ENCODE data around the gene KLK2.

DNA sequence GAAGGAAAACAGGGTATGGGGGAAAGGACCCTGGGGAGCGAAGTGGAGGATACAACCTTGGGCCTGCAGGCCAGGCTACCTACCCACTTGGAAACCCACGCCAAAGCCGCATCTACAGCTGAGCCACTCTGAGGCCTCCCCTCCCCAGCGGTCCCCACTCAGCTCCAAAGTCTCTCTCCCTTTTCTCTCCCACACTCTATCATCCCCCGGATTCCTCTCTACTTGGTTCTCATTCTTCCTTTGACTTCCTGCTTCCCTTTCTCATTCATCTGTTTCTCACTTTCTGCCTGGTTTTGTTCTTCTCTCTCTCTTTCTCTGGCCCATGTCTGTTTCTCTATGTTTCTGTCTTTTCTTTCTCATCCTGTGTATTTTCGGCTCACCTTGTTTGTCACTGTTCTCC lies 15.9 kb upstream of the KLK2 start:
- no peak for TF ChIP-seq POLR2A (IDR thresholded peaks at IDR 0.05; ENCODE audit: low read depth, low read length)
- TF ChIP-seq, protein P1, sequence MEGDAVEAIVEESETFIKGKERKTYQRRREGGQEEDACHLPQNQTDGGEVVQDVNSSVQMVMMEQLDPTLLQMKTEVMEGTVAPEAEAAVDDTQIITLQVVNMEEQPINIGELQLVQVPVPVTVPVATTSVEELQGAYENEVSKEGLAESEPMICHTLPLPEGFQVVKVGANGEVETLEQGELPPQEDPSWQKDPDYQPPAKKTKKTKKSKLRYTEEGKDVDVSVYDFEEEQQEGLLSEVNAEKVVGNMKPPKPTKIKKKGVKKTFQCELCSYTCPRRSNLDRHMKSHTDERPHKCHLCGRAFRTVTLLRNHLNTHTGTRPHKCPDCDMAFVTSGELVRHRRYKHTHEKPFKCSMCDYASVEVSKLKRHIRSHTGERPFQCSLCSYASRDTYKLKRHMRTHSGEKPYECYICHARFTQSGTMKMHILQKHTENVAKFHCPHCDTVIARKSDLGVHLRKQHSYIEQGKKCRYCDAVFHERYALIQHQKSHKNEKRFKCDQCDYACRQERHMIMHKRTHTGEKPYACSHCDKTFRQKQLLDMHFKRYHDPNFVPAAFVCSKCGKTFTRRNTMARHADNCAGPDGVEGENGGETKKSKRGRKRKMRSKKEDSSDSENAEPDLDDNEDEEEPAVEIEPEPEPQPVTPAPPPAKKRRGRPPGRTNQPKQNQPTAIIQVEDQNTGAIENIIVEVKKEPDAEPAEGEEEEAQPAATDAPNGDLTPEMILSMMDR (conservative IDR thresholded peaks at IDR 0.05; ENCODE audit: low read depth, low read length): no peak
- TF ChIP-seq, protein P2, sequence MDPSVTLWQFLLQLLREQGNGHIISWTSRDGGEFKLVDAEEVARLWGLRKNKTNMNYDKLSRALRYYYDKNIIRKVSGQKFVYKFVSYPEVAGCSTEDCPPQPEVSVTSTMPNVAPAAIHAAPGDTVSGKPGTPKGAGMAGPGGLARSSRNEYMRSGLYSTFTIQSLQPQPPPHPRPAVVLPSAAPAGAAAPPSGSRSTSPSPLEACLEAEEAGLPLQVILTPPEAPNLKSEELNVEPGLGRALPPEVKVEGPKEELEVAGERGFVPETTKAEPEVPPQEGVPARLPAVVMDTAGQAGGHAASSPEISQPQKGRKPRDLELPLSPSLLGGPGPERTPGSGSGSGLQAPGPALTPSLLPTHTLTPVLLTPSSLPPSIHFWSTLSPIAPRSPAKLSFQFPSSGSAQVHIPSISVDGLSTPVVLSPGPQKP (IDR thresholded peaks at IDR 0.05; ENCODE audit: borderline replicate concordance, low read depth, low read length): no peak
- TF ChIP-seq CHD1 (IDR thresholded peaks at IDR 0.05; ENCODE audit: low read depth, low read length): no peak
- TF ChIP-seq USF2 (IDR thresholded peaks at IDR 0.05; ENCODE audit: low read depth, low read length): no peak
- TF ChIP-seq RCOR1 (IDR thresholded peaks at IDR 0.05; ENCODE audit: insufficient replicate concordance, low read length): no peak
- TF ChIP-seq RAD21 (IDR thresholded peaks at IDR 0.05; ENCODE audit: low read length): no peak
- TF ChIP-seq MAZ (IDR thresholded peaks at IDR 0.05; ENCODE audit: borderline replicate concordance, low read depth, low read length): no peak
- TF ChIP-seq BHLHE40 (IDR thresholded peaks at IDR 0.05; ENCODE audit: low read depth, low read length): no peak
- TF ChIP-seq MXI1 (IDR thresholded peaks at IDR 0.05; ENCODE audit: borderline replicate concordance, low read depth, low read length): no peak
- TF ChIP-seq RFX5 (IDR thresholded peaks at IDR 0.05; ENCODE audit: low read depth, low read length): no peak
